ENCODE data around the gene PCDHB9. TPM values are rescaled to one million over a fixed set of nuclear protein-coding genes. Genes with fewer than 3 reads are reported as not detected.
"Not testable (repeated sequence)": the region's sequence is repeated elsewhere in the genome, so short reads cannot be mapped to it uniquely, and the experiment has no call there.

PCDHB9 gene
- total and polyA plus RNA-seq, 2 experiments from 2014 or later = 0.27 to 0.63 TPM

DNA sequence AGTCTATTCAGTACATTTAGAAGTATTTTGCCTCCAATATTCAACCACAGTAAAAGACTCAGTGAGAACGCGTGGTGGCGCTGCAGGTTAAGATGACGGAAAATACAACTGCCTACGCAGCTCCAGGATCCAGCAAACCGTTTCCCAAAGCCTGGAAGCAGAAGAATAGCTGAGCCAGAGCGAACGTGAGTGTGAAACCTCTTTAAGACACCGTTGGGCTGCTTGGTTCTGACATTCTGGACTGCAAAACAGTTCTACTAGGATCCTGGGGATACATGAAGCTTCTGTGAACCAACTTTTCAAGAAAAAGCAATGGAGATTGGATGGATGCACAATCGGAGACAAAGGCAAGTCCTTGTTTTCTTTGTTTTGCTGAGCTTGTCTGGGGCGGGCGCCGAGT lies 4.7 kb upstream of the PCDHB9 start, which contains the start of gene PCDHB16 (continued):
- TF ChIP-seq, protein P1, sequence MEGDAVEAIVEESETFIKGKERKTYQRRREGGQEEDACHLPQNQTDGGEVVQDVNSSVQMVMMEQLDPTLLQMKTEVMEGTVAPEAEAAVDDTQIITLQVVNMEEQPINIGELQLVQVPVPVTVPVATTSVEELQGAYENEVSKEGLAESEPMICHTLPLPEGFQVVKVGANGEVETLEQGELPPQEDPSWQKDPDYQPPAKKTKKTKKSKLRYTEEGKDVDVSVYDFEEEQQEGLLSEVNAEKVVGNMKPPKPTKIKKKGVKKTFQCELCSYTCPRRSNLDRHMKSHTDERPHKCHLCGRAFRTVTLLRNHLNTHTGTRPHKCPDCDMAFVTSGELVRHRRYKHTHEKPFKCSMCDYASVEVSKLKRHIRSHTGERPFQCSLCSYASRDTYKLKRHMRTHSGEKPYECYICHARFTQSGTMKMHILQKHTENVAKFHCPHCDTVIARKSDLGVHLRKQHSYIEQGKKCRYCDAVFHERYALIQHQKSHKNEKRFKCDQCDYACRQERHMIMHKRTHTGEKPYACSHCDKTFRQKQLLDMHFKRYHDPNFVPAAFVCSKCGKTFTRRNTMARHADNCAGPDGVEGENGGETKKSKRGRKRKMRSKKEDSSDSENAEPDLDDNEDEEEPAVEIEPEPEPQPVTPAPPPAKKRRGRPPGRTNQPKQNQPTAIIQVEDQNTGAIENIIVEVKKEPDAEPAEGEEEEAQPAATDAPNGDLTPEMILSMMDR (conservative IDR thresholded peaks at IDR 0.05; ENCODE audit: low read depth in 2 of 2) = peak; percentile 83 to 85
- no peak for TF ChIP-seq POLR2AphosphoS5 (IDR thresholded peaks at IDR 0.05; ENCODE audit: low read depth)

DNA sequence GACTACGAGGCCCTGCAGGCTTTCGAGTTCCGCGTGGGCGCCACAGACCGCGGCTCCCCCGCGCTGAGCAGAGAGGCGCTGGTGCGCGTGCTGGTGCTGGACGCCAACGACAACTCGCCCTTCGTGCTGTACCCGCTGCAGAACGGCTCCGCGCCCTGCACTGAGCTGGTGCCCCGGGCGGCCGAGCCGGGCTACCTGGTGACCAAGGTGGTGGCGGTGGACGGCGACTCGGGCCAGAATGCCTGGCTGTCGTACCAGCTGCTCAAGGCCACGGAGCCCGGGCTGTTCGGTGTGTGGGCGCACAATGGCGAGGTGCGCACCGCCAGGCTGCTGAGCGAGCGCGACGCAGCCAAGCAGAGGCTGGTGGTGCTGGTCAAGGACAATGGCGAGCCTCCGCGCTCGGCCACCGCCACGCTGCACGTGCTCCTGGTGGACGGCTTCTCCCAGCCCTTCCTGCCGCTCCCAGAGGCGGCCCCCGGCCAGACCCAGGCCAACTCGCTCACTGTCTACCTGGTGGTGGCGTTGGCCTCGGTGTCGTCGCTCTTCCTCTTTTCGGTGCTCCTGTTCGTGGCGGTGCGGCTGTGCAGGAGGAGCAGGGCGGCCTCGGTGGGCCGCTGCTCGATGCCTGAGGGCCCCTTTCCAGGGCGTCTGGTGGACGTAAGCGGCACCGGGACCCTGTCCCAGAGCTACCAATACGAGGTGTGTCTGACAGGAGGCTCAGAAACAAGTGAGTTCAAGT lies 2.7 kb upstream of the PCDHB9 start:
- H3K27me3 Mint-ChIP-seq (ENCODE audit: insufficient read depth, low read depth, poor library complexity); ATAC-seq; H3K4me2 ChIP-seq; H3F3A ChIP-seq (replicated peaks; ENCODE audit: low read depth); H3K27me3 ChIP-seq (ENCODE audit: insufficient read depth); H3K9me2 ChIP-seq (ENCODE audit: insufficient read depth); DNase-seq (ENCODE audit: low spot score); H3K36me3 ChIP-seq (ENCODE audit: insufficient read depth); H2AFZ ChIP-seq; H3K4me3 ChIP-seq; H3K27ac Mint-ChIP-seq; H3K79me2 ChIP-seq (replicated peaks; ENCODE audit: insufficient read depth); H3K27ac ChIP-seq (ENCODE audit: low read depth); H3K4me1 ChIP-seq (ENCODE audit: insufficient read depth); H3K4me3 Mint-ChIP-seq; H4K20me1 ChIP-seq (replicated peaks; ENCODE audit: insufficient read depth): not testable (repeated sequence)
- peaks cover 31% of the 10 kb centered on the region for H3K9me3 Mint-ChIP-seq
- peaks cover 27% of the 10 kb centered on the region for H3K36me3 Mint-ChIP-seq (ENCODE audit: low read depth)
- peaks cover 12% of the 10 kb centered on the region for H3K4me1 Mint-ChIP-seq

DNA sequence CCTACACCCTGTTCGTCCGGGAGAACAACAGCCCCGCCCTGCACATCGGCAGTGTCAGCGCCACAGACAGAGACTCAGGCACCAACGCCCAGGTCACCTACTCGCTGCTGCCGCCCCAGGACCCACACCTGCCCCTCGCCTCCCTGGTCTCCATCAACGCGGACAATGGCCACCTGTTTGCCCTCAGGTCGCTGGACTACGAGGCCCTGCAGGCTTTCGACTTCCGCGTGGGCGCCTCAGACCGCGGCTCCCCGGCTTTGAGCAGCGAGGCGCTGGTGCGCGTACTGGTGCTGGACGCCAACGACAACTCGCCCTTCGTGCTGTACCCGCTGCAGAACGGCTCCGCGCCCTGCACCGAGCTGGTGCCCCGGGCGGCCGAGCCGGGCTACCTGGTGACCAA lies 1.7 kb downstream of the PCDHB9 start:
- not testable (repeated sequence) for H3K4me2 ChIP-seq; DNase-seq (ENCODE audit: low spot score); H3K27ac ChIP-seq (ENCODE audit: low read depth); H3K4me1 ChIP-seq (ENCODE audit: insufficient read depth); H3K4me3 Mint-ChIP-seq; H3K27me3 ChIP-seq (ENCODE audit: insufficient read depth); H3K36me3 ChIP-seq (ENCODE audit: insufficient read depth); ATAC-seq; H2AFZ ChIP-seq; H4K20me1 ChIP-seq (replicated peaks; ENCODE audit: insufficient read depth); H3K27me3 Mint-ChIP-seq (ENCODE audit: insufficient read depth, low read depth, poor library complexity); H3K79me2 ChIP-seq (replicated peaks; ENCODE audit: insufficient read depth); H3K27ac Mint-ChIP-seq; H3K4me1 Mint-ChIP-seq; H3K9me2 ChIP-seq (ENCODE audit: insufficient read depth); H3K4me3 ChIP-seq; H3F3A ChIP-seq (replicated peaks; ENCODE audit: low read depth)
- H3K36me3 Mint-ChIP-seq (ENCODE audit: low read depth) = peaks cover 20% of the 10 kb centered on the region
- peaks cover 30% of the 10 kb centered on the region for H3K9me3 Mint-ChIP-seq

DNA sequence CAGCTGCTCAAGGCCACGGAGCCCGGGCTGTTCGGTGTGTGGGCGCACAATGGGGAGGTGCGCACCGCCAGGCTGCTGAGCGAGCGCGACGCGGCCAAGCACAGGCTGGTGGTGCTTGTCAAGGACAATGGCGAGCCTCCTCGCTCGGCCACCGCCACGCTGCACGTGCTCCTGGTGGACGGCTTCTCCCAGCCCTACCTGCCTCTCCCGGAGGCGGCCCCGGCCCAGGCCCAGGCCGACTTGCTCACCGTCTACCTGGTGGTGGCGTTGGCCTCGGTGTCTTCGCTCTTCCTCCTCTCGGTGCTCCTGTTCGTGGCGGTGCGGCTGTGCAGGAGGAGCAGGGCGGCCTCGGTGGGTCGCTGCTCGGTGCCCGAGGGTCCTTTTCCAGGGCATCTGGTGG lies 2.2 kb downstream of the PCDHB9 start:
- H3K4me3 Mint-ChIP-seq; H3K27me3 ChIP-seq (ENCODE audit: insufficient read depth); H3K36me3 ChIP-seq (ENCODE audit: insufficient read depth); H3K4me1 ChIP-seq (ENCODE audit: insufficient read depth); DNase-seq (ENCODE audit: low spot score); H3F3A ChIP-seq (replicated peaks; ENCODE audit: low read depth); H3K9me2 ChIP-seq (ENCODE audit: insufficient read depth); H3K27me3 Mint-ChIP-seq (ENCODE audit: insufficient read depth, low read depth, poor library complexity); H3K79me2 ChIP-seq (replicated peaks; ENCODE audit: insufficient read depth); H3K27ac ChIP-seq (ENCODE audit: low read depth); H3K4me3 ChIP-seq; H3K4me2 ChIP-seq; H3K4me1 Mint-ChIP-seq; H4K20me1 ChIP-seq (replicated peaks; ENCODE audit: insufficient read depth); H2AFZ ChIP-seq; H3K27ac Mint-ChIP-seq; ATAC-seq: not testable (repeated sequence)
- peaks cover 30% of the 10 kb centered on the region for H3K9me3 Mint-ChIP-seq
- H3K36me3 Mint-ChIP-seq (ENCODE audit: low read depth) = peaks cover 20% of the 10 kb centered on the region

Measured in GM23338 (cell line).